ENCODE measurements around the gene DNAH14.

DNAH14 gene

DNA sequence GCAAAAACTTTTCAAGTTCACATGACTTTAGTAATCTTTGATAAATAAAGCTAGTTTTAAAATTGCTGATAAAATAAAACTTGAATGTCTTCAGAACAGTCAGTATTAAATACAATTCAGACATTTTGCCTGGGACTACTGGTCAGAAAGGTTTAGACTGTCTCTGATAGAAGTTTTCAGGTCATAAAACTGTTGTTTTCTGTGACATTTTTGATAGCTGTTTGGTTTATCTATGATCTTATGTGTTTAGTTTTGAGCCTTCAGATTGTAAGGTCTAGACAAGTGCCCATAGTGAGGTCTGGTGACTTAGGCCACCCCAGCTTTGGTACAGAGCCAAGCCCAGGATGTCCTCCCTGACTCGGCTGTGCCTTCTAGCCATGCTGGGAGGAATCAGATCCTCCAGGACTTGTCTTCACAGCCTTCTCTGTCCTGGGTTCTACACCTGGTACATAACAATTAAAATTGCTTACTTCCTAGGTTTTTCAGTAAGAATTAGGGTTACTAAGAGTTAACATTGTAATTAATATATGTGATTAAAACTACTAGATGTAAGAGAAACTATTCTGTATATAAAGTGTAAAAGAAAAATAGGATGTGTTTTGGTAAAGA is 15.1 kb upstream of the DNAH14 start (continued):
- TF ChIP-seq REST (tag by site-specific recombination; IDR thresholded peaks at IDR 0.05), result no peak
- TF ChIP-seq ZNF624 (tag by site-specific recombination; IDR thresholded peaks at IDR 0.05), result no peak
- TF ChIP-seq RBAK (tag by site-specific recombination; IDR thresholded peaks at IDR 0.05), result peak; percentile 45; the same call in 1 of the 2 replicates
- TF ChIP-seq HOXC10 (CRISPR knock-in tag; IDR thresholded peaks at IDR 0.05), result no peak
- peak; percentile 98 for TF ChIP-seq ZNF626 (tag by site-specific recombination; IDR thresholded peaks at IDR 0.05)
- no peak for TF ChIP-seq MZF1 (tag by site-specific recombination; IDR thresholded peaks at IDR 0.05; ENCODE audit: borderline replicate concordance)
- no peak for TF ChIP-seq ZNF175 (tag by site-specific recombination; IDR thresholded peaks at IDR 0.05)
- TF ChIP-seq ZNF768 (tag by site-specific recombination; IDR thresholded peaks at IDR 0.05), result no peak
- TF ChIP-seq GLIS1 (tag by site-specific recombination; IDR thresholded peaks at IDR 0.05), result no peak
- peak; percentile 15; the same call in 1 of the 2 replicates for TF ChIP-seq YY1 (tag by site-specific recombination; IDR thresholded peaks at IDR 0.05)
- no peak for TF ChIP-seq FEZF1 (tag by site-specific recombination; IDR thresholded peaks at IDR 0.05)
- TF ChIP-seq, protein P1, sequence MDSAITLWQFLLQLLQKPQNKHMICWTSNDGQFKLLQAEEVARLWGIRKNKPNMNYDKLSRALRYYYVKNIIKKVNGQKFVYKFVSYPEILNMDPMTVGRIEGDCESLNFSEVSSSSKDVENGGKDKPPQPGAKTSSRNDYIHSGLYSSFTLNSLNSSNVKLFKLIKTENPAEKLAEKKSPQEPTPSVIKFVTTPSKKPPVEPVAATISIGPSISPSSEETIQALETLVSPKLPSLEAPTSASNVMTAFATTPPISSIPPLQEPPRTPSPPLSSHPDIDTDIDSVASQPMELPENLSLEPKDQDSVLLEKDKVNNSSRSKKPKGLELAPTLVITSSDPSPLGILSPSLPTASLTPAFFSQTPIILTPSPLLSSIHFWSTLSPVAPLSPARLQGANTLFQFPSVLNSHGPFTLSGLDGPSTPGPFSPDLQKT (IDR thresholded peaks at IDR 0.05; ENCODE audit: borderline replicate concordance, low read depth, low read length), result no peak
- no peak for TF ChIP-seq ZNF114 (tag by site-specific recombination; IDR thresholded peaks at IDR 0.05)
- TF ChIP-seq, protein P2, sequence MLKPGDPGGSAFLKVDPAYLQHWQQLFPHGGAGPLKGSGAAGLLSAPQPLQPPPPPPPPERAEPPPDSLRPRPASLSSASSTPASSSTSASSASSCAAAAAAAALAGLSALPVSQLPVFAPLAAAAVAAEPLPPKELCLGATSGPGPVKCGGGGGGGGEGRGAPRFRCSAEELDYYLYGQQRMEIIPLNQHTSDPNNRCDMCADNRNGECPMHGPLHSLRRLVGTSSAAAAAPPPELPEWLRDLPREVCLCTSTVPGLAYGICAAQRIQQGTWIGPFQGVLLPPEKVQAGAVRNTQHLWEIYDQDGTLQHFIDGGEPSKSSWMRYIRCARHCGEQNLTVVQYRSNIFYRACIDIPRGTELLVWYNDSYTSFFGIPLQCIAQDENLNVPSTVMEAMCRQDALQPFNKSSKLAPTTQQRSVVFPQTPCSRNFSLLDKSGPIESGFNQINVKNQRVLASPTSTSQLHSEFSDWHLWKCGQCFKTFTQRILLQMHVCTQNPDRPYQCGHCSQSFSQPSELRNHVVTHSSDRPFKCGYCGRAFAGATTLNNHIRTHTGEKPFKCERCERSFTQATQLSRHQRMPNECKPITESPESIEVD (tag by site-specific recombination; IDR thresholded peaks at IDR 0.05), result no peak
- no peak for TF ChIP-seq GLI4 (tag by site-specific recombination; IDR thresholded peaks at IDR 0.05)
- TF ChIP-seq, protein P3, sequence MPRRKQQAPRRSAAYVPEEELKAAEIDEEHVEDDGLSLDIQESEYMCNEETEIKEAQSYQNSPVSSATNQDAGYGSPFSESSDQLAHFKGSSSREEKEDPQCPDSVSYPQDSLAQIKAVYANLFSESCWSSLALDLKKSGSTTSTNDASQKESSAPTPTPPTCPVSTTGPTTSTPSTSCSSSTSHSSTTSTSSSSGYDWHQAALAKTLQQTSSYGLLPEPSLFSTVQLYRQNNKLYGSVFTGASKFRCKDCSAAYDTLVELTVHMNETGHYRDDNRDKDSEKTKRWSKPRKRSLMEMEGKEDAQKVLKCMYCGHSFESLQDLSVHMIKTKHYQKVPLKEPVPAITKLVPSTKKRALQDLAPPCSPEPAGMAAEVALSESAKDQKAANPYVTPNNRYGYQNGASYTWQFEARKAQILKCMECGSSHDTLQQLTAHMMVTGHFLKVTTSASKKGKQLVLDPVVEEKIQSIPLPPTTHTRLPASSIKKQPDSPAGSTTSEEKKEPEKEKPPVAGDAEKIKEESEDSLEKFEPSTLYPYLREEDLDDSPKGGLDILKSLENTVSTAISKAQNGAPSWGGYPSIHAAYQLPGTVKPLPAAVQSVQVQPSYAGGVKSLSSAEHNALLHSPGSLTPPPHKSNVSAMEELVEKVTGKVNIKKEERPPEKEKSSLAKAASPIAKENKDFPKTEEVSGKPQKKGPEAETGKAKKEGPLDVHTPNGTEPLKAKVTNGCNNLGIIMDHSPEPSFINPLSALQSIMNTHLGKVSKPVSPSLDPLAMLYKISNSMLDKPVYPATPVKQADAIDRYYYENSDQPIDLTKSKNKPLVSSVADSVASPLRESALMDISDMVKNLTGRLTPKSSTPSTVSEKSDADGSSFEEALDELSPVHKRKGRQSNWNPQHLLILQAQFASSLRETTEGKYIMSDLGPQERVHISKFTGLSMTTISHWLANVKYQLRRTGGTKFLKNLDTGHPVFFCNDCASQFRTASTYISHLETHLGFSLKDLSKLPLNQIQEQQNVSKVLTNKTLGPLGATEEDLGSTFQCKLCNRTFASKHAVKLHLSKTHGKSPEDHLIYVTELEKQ (tag by site-specific recombination; IDR thresholded peaks at IDR 0.05; ENCODE audit: borderline replicate concordance), result peak; percentile 53; the same call in 1 of the 2 replicates
- no peak for TF ChIP-seq ZNF133 (tag by site-specific recombination; IDR thresholded peaks at IDR 0.05)
- TF ChIP-seq, protein P4, sequence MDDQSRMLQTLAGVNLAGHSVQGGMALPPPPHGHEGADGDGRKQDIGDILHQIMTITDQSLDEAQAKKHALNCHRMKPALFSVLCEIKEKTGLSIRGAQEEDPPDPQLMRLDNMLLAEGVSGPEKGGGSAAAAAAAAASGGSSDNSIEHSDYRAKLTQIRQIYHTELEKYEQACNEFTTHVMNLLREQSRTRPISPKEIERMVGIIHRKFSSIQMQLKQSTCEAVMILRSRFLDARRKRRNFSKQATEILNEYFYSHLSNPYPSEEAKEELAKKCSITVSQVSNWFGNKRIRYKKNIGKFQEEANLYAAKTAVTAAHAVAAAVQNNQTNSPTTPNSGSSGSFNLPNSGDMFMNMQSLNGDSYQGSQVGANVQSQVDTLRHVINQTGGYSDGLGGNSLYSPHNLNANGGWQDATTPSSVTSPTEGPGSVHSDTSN (CRISPR knock-in tag; IDR thresholded peaks at IDR 0.05), result no peak
- no peak for TF ChIP-seq ZSCAN30 (tag by site-specific recombination; IDR thresholded peaks at IDR 0.05)
- no peak for TF ChIP-seq TCF7L2 (IDR thresholded peaks at IDR 0.05; ENCODE audit: borderline replicate concordance, low read depth, low read length)
- TF ChIP-seq ZNF629 (tag by site-specific recombination; IDR thresholded peaks at IDR 0.05), result no peak
- no peak for TF ChIP-seq ZNF366 (tag by site-specific recombination; conservative IDR thresholded peaks at IDR 0.05)
- TF ChIP-seq ZNF248 (tag by site-specific recombination; IDR thresholded peaks at IDR 0.05), result 0 out of 2 replicates have a peak, but pooled peaks have one; percentile 32
- TF ChIP-seq ZSCAN23 (tag by site-specific recombination; IDR thresholded peaks at IDR 0.05), result no peak
- TF ChIP-seq ZNF555 (tag by site-specific recombination; conservative IDR thresholded peaks at IDR 0.05), result peak; percentile 11; the same call in 1 of the 2 replicates
- no peak for TF ChIP-seq ZNF701 (tag by site-specific recombination; IDR thresholded peaks at IDR 0.05)
- TF ChIP-seq KLF9 (tag by site-specific recombination; IDR thresholded peaks at IDR 0.05; ENCODE audit: low read depth), result no peak
- peak; percentile 100 for TF ChIP-seq TRIM28 (IDR thresholded peaks at IDR 0.05; ENCODE audit: borderline replicate concordance, low read length)
- no peak for TF ChIP-seq ZBTB7A (tag by site-specific recombination; IDR thresholded peaks at IDR 0.05; ENCODE audit: low read depth)
- TF ChIP-seq WT1 (tag by site-specific recombination; IDR thresholded peaks at IDR 0.05), result no peak
- TF ChIP-seq ZNF169 (tag by site-specific recombination; IDR thresholded peaks at IDR 0.05), result no peak
